Measurements from ENCODE around the gene NUPR1.

NUPR1 gene

GRCh38 chr16:28563218-28563617 is 24.4 kb upstream of the NUPR1 start:
- no peak for TF ChIP-seq CTCF (conservative IDR thresholded peaks at IDR 0.05; ENCODE audit: control insufficient read depth, insufficient read depth, low read depth, low read length)
- H3K4me3 ChIP-seq (ENCODE audit: control insufficient read depth, low read depth, low read length) = no peak overlapping the region

GRCh38 chr16:28562199-28562598 is 23.4 kb upstream of the NUPR1 start:
- no peak for DNase-seq (ENCODE audit: low read depth)
- H3K4me3 ChIP-seq (ENCODE audit: control insufficient read depth, low read depth, low read length) = no peak overlapping the region
- no peak for TF ChIP-seq CTCF (conservative IDR thresholded peaks at IDR 0.05; ENCODE audit: control insufficient read depth, insufficient read depth, low read depth, low read length)

More at GRCh38 chr16:28563218-28563617, 24.4 kb upstream of the NUPR1 start:
- no peak for DNase-seq (ENCODE audit: low read depth)

GRCh38 chr16:28561557-28562187 is 22.9 kb upstream of the NUPR1 start:
- H3K4me3 ChIP-seq (ENCODE audit: control insufficient read depth, low read depth, low read length) = no peak overlapping the region
- TF ChIP-seq CTCF (conservative IDR thresholded peaks at IDR 0.05; ENCODE audit: control insufficient read depth, insufficient read depth, low read depth, low read length) = no peak
- no peak for DNase-seq (ENCODE audit: low read depth)

- no peak for TF ChIP-seq CTCF (conservative IDR thresholded peaks at IDR 0.05; ENCODE audit: control insufficient read depth, insufficient read depth, low read depth, low read length)
- DNase-seq (ENCODE audit: low read depth) = no peak
These were observed 19.7 kb upstream of the NUPR1 start for GRCh38 chr16:28558456-28558855.

GRCh38 chr16:28556914-28557320 is 18.1 kb upstream of the NUPR1 start:
- no peak for DNase-seq (ENCODE audit: low read depth)
- TF ChIP-seq CTCF (conservative IDR thresholded peaks at IDR 0.05; ENCODE audit: control insufficient read depth, insufficient read depth, low read depth, low read length) = no peak
- no peak overlapping the region for H3K4me3 ChIP-seq (ENCODE audit: control insufficient read depth, low read depth, low read length)

More at GRCh38 chr16:28558456-28558855, 19.7 kb upstream of the NUPR1 start:
- no peak overlapping the region for H3K4me3 ChIP-seq (ENCODE audit: control insufficient read depth, low read depth, low read length)

- no peak for DNase-seq (ENCODE audit: low read depth)
- H3K4me3 ChIP-seq (ENCODE audit: control insufficient read depth, low read depth, low read length) = no peak overlapping the region
- TF ChIP-seq CTCF (conservative IDR thresholded peaks at IDR 0.05; ENCODE audit: control insufficient read depth, insufficient read depth, low read depth, low read length) = no peak
These were observed 16.8 kb upstream of the NUPR1 start for GRCh38 chr16:28555561-28555960.
